UCSD-AML1 (cell line): Measurements from ENCODE around the gene ASF1B.
A peak's percentile ranks its signal among the peaks of the same experiment; 100 is the strongest.

Source experiments
- DNase-seq: peaks from one replicate; lab custom pipeline; 2025; ENCODE audit not compliant: unreplicated experiment; lab: John Stamatoyannopoulos, UW

The ASF1B gene

DNA sequence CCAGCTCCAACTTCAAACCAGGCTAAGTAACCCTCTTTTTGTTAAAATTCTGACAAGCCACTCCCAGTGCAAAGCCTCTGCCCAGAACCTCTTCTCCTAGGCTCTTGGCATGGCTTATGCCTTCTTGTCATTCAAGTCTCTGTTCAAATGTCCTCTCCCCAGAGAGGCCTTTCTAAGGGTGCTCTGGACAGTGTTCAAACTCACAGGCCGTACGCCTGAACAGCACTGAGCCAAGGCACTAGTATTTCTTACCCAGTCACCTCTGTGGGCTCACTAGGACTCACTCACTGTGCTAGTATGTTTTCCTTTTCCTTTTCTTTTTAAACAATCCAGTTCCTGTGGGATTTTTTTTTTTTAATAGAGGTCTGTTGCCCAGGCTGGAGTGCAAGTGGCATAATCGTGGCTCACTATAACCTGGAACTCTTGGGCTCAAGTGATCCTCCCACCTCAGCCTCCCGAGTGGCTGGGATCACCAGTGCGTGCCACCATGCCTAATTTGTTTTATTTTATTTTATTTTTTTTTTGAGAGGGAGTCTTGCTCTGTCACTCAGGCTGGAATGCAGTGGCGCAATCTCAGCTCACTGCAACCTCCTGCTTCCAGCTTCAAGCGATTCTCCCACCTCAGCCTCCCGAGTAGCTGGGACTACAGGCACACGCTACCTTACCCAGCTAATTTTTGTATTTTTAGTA, 2.3 kb upstream of the ASF1B start:
- no peak for DNase-seq

DNA sequence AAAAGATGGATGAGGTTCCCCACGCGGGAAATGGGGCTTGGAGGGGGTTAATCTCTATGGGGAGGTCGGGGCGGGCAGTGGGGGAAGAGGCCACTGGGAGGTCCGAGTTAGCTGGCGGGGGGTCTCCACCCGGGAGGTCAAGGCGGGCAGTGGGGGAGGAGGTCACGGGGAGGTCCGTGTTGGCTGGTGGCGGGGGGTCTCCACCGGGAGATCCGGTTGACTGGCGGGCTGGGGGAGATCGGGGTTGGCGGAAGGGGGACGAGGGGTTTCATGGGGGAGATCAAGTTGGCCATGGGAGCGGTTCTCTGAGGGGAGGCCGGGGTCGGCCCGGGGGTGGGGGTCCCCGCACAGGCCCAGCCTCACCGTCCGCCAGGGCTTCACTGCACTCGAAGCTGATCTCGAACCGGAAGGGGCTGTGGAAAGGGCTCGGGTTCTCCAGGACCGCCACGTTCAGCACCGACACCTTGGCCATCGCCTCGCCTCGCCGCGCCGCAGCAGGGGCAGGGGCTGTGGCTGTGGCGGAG, 342 bp downstream of the ASF1B start:
- DNase-seq, result no peak

DNA sequence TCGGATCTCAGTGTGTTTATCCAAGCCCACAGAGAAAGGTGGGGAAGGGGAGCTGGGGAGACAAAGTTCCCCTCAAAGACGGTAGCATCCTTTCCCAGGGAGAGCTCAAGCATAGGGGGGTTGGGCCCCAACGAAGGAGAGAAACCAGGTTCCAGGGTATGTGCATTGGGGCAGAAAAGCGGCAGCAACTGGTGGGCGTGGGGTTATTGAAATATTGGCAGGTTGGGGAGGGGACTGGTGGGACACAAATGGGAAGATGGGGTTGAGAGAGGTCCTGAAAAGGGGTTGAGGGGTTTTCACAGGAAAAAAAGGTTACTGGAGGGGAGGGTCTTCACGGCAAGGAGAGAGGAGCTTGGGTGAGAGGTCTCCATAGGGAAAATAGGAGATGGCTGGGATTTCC, 1.0 kb downstream of the ASF1B start:
- DNase-seq, result no peak

DNA sequence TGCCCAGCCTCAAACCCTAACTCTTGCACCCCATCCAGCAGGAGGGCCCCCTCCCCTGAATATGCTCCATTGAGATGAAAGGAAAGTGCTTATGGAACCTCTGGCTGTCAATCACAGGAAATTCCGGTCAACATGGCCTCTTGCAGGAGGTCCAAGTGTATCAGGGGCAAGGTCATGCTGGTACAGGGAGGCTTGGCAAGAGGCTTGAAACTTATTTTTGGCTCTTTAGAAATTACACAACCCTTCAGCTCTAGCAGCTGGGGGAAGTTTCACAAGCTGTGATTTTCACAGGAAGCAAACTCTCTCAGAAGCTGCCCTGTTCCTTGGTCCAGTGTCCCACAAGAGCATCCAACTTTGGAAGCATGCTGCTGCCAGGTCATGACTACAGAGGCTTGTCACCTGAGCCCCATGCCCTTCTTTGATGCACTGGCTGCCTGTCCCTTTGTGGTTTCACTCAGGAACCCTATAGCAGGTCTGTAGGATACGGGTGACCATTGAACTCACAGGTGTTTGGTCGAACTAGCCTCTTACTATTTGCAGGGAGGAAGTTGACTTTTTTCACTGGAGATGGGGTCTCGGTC, 8.4 kb downstream of the ASF1B start:
- DNase-seq, result no peak

DNA sequence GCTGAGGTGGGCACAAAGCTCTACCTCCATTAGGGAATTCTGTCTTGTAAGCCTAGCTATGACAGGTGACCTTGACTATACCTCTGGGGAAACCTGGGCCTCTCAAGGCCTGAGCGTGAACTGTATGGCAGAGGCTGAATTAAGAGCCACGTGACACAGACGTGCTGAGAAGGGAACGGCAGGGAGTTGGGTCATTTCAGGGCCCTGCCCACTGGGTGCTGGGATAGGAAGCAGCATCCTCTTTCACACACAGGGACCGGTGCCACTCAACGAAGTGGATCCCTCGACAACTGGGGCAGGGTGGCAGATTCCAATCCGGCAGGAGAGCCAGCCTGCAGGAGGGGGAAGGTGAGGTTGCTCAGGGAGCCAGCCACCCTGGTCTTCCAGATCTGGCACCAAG, 9.2 kb downstream of the ASF1B start:
- DNase-seq, result no peak

DNA sequence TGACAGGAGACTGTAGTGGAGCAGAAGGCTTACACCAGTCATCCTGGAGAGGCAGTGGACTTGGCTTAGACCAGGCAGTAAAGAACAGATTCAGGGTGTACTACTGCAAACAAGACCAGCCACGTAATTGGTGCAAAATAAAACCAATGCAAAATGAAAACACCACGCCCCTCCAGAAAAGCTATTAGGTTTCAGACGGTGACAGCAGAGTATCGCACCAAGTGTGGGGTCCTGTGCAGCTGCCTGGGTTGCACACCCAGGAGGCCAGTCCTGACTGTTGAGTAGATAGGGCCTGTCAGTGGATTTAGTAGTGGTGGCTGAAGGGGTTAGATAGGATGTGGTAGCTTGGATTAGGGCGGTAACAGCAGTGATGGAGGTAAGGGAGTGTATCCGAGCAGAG, 13.5 kb downstream of the ASF1B start:
- DNase-seq, result no peak

DNA sequence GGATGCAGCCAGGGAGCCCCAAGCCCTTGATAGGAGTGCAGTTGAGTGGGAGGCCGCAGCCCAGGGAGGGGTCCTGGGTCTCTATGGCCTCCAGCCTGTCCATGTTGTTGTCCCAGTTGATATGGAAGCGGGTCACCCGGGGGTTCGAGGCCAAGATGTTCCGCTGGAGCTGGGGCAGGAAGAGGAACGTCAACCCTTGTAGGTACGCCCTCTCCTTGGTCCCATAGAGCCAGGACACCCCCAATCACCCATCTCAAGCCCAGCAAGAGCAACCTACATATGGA, 15.9 kb downstream of the ASF1B start:
- DNase-seq, result no peak

DNA sequence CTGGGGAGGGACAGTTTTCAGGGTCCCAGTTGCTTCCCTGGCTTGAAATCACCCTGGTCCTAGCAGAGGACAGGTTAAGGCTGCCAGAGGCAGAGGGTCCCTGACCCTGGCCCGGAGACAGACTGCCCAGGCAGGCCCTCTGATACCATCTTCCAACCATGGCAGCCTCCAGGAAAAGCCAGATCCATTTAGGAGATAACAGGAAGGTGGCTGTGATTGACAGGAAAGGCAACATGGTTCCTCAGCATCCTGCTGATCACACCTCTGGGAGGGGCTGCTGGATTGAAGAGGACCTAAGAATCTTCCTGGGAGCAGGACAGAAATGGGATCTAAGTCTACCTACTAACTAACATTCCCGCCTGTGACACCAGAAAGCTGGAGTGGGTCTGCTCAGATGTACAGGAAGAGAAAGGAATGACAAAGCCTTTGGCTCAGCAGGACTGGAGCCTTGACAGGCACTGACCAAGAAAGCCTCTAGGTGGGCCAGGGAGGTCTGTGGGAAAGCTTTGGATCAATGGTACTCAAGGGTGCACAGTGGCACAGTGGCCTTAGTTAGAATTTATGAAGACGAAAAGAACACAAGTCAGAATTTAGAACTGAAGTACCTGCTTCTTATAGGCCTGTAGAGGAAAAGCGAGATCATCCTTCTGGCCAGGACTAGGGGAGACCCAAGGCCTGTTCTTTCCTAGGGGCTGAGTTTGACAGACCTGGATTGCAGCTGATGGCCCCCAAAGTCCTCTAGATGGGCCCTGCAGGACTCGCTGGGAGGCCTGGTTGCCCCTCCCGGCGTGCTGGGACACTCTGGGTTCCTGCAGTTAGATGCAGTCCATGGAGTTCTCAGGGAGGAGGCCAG, 16.5 kb downstream of the ASF1B start:
- no peak for DNase-seq

DNA sequence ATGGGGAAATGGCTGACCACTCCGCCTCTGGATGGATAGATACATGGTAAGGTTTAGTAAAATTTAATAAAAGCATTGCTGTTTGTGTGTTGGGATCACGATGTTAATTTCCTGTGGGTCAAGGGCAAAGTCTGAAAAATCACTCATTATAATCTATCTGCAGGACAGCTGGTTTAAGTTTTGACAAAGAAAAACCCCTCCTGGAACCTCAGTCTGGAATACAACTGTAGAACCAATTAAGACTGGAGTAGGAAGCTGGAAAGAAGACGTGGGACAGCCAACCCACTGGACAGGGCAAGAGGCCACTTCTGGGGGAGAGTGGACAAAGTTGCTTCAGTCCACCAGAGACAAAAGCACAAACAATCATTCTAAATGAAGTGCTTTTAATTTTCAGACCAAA, 17.2 kb downstream of the ASF1B start:
- DNase-seq, result no peak

DNA sequence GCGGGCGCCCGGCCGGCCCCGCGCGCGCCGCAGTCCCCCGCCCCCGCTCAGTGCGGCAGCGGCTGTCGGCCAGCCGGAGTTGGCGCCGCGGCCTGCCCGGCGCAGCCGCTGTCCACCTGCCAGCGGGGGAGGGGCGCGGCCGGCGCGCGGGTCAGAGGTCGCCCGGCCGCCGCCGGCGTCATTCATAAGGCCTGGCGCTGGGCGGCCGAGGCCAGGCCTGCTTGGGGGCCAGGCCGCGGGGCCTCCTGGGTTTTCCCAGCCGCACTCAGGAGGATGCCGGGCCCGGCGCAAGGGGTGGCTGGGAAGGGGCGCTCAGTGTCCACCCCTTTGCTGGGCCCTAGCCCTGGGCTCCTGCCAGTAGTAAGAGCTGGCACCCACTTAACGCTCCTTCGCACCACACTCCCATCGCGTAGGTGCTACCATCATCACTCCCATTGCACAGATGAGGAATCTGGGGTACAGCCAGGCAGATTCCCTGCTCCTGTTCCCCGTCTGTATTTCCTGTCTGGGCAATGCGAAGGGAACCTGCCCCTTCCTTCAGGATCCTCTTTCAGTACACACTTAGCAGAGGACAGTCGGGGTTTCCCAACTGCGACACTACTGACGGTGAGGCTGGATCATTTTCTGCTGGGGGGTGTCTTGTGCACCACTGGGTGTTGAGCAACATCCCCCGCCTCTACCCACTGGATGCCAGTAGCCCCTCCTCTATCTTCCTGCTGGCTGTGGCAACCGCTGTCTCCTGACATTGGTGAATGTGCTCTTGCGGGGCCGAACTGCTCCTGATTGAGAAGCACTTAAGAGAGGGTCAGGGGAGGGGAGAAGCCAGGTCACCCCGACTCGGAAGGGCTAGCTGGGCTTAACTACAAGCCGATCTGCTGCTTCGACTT, 18.0 kb downstream of the ASF1B start:
- DNase-seq, result peak; percentile 76

DNA sequence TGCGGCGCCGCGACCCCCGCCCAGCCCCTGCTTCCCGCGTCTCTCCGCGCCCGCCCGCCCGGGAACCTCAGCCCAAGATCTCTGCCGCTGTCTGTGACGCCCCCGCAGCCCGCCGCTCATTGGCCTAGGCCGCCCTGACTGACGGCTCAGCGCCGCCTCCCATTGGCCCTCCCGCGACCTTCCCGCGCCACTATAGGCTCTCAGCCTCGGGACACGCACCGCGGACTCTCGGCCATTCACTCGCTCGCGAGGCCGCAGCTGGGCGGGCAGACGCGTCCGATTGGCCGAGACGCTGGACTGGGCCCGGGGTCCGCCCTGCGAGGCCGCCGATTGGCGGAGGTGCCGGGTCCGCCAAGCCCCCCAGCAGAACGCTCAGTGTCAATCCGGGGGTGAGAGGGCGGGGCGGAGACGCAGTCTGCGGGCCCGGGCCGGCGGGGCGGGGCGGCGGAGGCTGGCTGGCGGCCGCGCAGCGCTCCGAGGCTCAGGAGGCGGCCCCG, 18.7 kb downstream of the ASF1B start, which contains the start of gene PRKACA:
TSS of gene PRKACA (minus strand) at position 95 of the 497 bp plus-strand sequence. CDS start 215 bp downstream, outside the sequence.
- peak; percentile 99 for DNase-seq

DNA sequence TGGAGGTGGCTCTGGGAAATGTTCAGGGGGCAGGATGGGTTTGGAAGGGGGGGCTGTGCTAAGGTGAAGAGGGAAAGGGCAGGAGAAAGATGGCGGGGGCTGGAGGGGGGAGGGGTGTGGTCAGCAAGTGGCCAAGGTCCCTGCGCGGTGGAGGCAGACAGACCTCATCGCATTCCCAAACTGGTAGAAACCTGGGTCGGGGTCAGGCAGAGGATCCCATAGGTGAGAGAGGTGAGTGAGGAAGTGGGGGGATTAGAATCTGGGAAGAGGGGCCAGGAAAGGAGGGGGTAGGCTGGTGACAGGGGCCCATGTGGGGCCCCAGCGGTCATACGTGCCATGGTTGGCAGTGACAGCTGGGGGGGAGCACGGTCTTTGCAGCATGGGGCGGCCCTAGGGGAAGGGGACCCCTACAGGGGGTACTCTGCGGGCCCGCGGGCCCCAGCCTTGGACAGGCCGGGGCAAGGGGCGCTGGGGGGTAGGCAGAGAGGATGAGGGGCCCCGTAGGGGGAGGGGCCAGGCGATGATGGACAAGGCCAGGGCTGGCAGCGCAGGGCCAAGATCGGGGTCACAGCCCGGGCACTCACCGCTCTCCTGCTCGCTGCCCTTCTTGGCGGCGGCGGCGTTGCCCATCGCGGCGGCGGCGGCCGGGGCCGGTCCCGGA, 19.3 kb downstream of the ASF1B start:
- no peak for DNase-seq

DNA sequence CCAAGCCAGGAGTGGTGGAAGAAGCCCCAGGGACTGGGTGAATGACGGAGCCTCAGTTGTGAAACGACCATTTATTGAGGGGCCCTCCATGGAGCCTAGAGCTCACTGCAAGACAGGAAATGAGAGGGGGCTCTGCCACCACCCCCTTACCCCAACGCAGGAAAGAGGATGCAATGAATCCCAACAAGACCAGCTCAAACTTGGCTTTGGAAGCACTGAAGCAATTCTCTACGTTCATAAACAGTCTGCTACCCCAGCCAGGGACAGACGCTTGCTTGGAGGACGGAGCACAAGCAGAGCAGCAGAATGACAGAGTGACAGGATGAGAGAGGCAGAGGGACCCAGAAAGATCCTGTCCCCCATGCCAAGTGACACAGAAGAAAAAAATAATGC, 19.9 kb downstream of the ASF1B start:
- no peak for DNase-seq

DNA sequence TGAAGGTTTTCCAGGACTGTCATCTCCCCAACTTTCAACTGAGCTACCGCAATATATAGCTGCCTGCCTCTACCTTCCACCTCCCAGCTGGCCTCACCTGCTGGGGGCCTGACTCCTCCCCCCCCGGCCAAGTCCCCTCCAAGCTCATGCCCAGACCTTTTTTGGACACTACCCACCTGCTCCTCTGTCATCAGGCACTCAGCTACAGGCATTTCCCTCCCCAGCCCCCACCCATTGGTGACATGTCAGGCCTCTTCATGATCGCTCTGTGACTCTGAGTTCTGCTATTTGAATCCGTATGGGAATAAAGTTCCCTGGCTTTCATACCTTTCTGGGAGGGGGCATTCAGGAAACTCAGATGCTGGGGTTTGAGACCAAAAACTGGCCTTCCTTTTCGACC, 20.6 kb downstream of the ASF1B start:
- no peak for DNase-seq

DNA sequence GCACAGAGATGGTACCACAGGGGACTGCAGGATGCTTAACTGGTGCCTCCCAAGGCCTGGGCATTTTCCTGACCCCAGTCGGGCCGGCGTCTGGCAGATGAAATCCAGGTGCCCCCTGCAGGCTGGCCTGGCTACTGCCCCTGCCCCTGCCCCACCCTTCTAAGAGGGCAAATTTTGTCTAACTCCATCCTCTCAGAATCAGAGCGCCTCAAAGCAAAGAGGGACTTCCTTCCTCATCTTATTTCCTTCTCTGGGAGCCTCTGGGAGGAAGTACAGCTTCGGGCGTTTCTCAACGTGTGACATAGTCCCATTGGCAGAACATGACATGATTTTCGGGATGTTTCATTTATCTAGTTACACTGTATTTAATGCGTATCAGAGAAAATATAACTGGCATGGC, 21.5 kb downstream of the ASF1B start:
- DNase-seq, result peak; percentile 80

DNA sequence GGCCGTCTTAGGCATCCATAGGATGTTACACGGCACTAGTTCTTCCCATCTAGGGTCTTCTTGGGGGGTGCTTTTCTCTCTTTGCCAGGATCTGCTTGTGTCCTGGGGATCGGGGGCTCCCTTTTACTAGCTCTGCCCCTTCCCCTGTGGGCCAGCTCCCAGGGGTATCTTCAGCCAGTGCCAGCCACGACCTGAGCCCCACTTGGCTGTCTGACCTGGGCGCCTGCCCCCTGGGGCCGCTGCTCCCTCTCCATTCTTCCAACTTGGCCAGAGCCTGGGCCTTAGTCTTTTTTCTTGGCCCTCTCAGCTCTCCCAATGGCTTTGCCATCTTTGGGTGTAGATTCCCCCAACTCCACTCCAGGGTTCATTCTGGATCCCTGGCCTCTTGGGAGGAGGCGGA, 21.9 kb downstream of the ASF1B start:
- DNase-seq, result no peak

DNA sequence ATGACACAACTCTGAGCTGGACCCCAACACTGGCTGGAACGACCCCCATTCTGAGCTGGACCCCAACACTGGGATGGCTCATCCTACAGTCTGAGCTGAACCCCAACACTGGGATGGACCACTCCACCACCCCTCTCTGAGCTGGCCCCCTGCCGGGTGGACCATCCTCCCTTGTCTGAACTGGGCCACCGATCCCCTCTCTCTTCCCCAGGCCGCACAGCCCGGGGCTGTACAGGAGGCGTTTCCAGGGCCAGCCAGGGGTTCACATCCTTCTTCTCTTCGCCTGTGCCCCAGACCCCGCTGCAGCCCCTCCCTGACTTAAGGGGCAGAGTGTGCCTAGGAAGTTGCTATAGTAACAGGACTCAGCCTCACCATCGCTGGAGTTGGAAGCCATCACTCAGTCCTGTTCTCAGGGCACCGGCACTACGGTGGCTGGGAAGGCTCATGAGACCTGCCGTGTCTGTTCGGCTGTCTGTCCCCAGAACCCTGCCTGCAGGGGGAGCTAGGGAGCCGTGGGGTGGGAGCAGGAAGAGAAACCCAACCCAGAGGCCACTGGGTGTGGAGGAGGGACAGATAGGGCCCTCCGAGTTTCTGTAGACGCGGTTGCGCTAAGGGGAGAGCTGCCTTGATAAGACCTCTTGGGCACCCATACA, 22.5 kb downstream of the ASF1B start:
- DNase-seq, result peak; percentile 97

DNA sequence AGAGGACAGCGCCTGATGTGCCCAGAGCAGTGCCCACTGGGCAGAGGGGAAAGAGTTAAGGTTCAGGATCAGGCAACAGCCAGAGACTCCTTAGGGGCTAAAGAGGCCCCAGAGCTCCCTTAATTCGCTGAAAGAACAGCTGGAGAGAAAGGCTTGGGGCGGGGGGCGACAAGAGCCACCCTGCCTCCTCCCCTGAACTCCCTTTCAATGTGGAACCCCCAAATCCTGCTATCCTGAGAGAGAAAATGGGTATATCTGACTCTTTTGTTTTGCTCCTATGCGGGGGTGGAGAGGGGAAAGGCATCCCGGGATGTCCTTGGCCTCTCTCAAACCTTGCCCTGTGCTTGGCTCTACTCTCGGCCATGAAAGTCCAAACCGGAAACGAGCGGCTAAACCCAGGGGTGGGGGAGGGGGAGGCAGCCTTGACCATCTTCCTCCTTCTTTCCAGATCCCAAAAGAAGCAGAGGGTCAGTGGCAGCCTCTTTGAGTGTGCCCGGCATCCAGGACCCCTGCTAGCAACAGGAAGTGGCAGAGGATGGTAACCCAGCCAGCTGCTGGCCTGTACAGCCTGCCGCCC, 23.5 kb downstream of the ASF1B start:
- no peak for DNase-seq

DNA sequence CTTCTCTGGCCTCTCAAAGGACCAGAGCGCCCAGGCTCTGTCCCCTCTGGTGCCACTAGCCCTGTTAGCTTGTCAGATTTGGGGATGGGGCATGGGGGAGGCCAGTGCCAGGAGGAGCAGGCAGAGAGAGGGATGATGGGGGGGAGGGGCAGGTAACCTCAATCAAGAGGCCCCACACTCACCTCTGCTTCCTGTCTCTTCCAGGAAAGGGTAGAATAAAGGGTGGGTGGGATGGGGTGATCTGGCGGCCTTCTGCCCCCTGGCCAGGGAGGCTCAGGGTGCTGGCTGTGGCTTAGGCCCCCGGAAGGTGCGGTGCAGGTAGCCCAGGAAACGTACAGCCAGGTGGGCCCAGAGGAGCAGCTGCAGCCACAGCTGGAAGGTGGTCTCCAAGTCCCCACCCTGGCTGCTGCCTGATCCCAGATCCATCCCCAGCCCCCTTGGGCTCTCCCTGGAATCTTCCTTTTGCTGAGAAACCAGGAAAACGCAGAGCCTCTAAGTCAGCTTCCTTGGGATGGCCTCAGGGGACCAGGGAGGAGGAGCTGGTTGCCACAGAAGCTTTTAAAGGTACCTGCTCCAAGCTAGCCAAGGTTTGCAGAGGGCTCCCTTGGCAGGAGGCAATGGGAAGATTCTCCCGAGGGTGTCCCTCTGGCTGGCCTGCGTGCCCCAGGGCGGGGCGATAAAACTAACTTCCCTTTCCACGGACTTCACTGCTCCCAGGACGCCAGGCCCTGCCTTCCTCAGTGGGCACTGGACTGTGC, 24.2 kb downstream of the ASF1B start:
- DNase-seq, result no peak
